Type B pancreatic cell (in vitro differentiated cells): ENCODE results near the gene TMOD3. TPM values are rescaled to one million over a fixed set of nuclear protein-coding genes. Genes with fewer than 3 reads are reported as not detected.

ENCODE experiments used
- DNase-seq: peaks from one replicate; pipeline ENCODE4 v3.0.0; 2021; ENCODE audit warnings: mixed read lengths; ENCODE audit not compliant: unreplicated experiment; ENCODE audit errors: extremely low spot score
- H3K27ac Mint-ChIP-seq: 2 replicates; pipeline ENCODE4 v1.8.0; 2021; ENCODE audit warnings: mild to moderate bottlenecking, mixed read lengths
- H3K27me3 Mint-ChIP-seq: 2 replicates; pipeline ENCODE4 v1.8.0; 2021; ENCODE audit warnings: mixed read lengths
- H3K36me3 Mint-ChIP-seq: 2 replicates; pipeline ENCODE4 v1.8.0; 2021; ENCODE audit warnings: mixed read lengths
- H3K4me1 Mint-ChIP-seq: one replicate; pipeline ENCODE4 v1.8.0; 2021; ENCODE audit warnings: mixed read lengths; ENCODE audit not compliant: unreplicated experiment
- H3K4me3 Mint-ChIP-seq: 2 replicates; pipeline ENCODE4 v1.8.0; 2021; ENCODE audit warnings: mild to moderate bottlenecking, mixed read lengths
- H3K9me3 Mint-ChIP-seq: 2 replicates; pipeline ENCODE4 v1.8.0; 2021; ENCODE audit warnings: mixed read lengths
- CTCF ChIP-seq: fragments of 200-600 bp; sonication (generic); conservative IDR thresholded peaks from 2 replicates; pipeline ENCODE4 v1.5.0; 2021; ENCODE audit warnings: antibody characterized with exemption, mild to moderate bottlenecking
- total RNA-seq: library from RNA; stranded (reverse); gene quantifications from 2 replicates; pipeline ENCODE4 v1.2.1, GENCODE V29; 2021; ENCODE audit warnings: low replicate concordance

TMOD3 gene
- total RNA-seq, 1 donor from 2014 or later = 49.0 TPM

- H3K4me1 Mint-ChIP-seq = peaks cover 11% of the 10 kb centered on the region
- no peaks in the 10 kb centered on the region for H3K27me3 Mint-ChIP-seq
- no peak overlapping the region for H3K4me3 Mint-ChIP-seq
- H3K36me3 Mint-ChIP-seq = peaks cover 31% of the 10 kb centered on the region
- H3K27ac Mint-ChIP-seq = peak overlapping the region; percentile 82
- H3K9me3 Mint-ChIP-seq = no peaks in the 10 kb centered on the region
- TF ChIP-seq CTCF = no peak
- DNase-seq = no peak
Measured at GRCh38 chr15:51907136-51907862, 77.8 kb downstream of the TMOD3 start.

GRCh38 chr15:51908316-51908715 is 78.9 kb downstream of the TMOD3 start:
- no peaks in the 10 kb centered on the region for H3K9me3 Mint-ChIP-seq
- no peak for DNase-seq
- peaks cover 28% of the 10 kb centered on the region for H3K36me3 Mint-ChIP-seq
- H3K4me3 Mint-ChIP-seq = no peak overlapping the region
- no peak for TF ChIP-seq CTCF
- H3K4me1 Mint-ChIP-seq = peaks cover 11% of the 10 kb centered on the region
- no peak overlapping the region for H3K27ac Mint-ChIP-seq
- no peaks in the 10 kb centered on the region for H3K27me3 Mint-ChIP-seq

GRCh38 chr15:51909584-51909983 is 80.1 kb downstream of the TMOD3 start:
- Mint-ChIP-seq H3K9me3 (no peaks in the 10 kb centered on the region), H3K27ac (no peak overlapping the region), H3K27me3 (no peaks in the 10 kb centered on the region), H3K4me3 (no peak overlapping the region), H3K4me1 (peaks cover 8% of the 10 kb centered on the region), H3K36me3 (peaks cover 24% of the 10 kb centered on the region)
- no peak for TF ChIP-seq CTCF
- DNase-seq = no peak

GRCh38 chr15:51912528-51912927 is 83.1 kb downstream of the TMOD3 start:
- peaks cover 6% of the 10 kb centered on the region for H3K4me1 Mint-ChIP-seq
- TF ChIP-seq CTCF = no peak
- no peaks in the 10 kb centered on the region for H3K27me3 Mint-ChIP-seq
- no peak overlapping the region for H3K4me3 Mint-ChIP-seq
- H3K36me3 Mint-ChIP-seq = peaks cover 14% of the 10 kb centered on the region
- DNase-seq = no peak
- H3K9me3 Mint-ChIP-seq = no peaks in the 10 kb centered on the region
- H3K27ac Mint-ChIP-seq = no peak overlapping the region

GRCh38 chr15:51917493-51917892 is 88.0 kb downstream of the TMOD3 start:
- no peaks in the 10 kb centered on the region for H3K9me3 Mint-ChIP-seq
- DNase-seq = no peak
- H3K4me3 Mint-ChIP-seq = no peak overlapping the region
- no peaks in the 10 kb centered on the region for H3K27me3 Mint-ChIP-seq
- H3K36me3 Mint-ChIP-seq = peaks cover 4% of the 10 kb centered on the region
- no peak overlapping the region for H3K27ac Mint-ChIP-seq
- H3K4me1 Mint-ChIP-seq = no peaks in the 10 kb centered on the region
- peak; percentile 38 for TF ChIP-seq CTCF
